Esophagus mucosa (tissue), 1 donor: Measurements from ENCODE around the gene NMNAT2. TPM values are rescaled to one million over a fixed set of nuclear protein-coding genes. Genes with fewer than 3 reads are reported as not detected.
"Not testable (repeated sequence)": the region's sequence is repeated elsewhere in the genome, so short reads cannot be mapped to it uniquely, and the experiment has no call there.

Experiments used
- ATAC-seq: fragments of 200-7000 bp; cut with Tn5 transposase; one replicate; pipeline ENCODE4 v1.9.1; 2020
- total RNA-seq: library from RNA; stranded (reverse); gene quantifications from one replicate; pipeline ENCODE4 v1.2.4, GENCODE V29; 2023
- donor health status: DM: yes; HTN: yes; CAD: no.

NMNAT2 gene
- total RNA-seq, 1 donor from 2014 or later = 0.04 TPM

GRCh38 chr1:183255073-183255472 is 163.1 kb downstream of the NMNAT2 start:
- ATAC-seq = no peak

DNA sequence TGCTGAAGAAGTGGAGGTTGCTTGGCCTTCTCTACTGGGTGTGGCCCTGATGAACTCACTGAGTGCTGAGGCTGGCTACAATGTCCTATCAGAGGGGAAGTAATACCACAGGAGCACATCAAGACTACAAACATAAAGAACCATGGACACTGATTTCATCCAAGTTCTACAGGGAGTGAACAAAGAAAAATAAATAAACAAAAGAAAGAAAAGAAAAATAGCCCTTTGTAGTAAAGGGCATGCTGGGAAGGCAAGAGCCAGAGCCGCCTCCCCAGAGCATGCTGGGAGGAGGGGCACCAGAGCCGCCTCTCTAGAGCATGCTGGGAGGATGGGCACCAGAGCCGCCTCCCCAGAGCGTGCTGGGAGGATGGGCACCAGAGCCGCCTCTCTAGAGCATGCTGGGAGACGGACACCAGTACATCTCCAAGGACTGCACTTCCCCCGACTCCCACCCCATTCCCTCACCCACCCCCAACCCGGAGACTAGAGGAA is 166.2 kb downstream of the NMNAT2 start:
- ATAC-seq = no peak

DNA sequence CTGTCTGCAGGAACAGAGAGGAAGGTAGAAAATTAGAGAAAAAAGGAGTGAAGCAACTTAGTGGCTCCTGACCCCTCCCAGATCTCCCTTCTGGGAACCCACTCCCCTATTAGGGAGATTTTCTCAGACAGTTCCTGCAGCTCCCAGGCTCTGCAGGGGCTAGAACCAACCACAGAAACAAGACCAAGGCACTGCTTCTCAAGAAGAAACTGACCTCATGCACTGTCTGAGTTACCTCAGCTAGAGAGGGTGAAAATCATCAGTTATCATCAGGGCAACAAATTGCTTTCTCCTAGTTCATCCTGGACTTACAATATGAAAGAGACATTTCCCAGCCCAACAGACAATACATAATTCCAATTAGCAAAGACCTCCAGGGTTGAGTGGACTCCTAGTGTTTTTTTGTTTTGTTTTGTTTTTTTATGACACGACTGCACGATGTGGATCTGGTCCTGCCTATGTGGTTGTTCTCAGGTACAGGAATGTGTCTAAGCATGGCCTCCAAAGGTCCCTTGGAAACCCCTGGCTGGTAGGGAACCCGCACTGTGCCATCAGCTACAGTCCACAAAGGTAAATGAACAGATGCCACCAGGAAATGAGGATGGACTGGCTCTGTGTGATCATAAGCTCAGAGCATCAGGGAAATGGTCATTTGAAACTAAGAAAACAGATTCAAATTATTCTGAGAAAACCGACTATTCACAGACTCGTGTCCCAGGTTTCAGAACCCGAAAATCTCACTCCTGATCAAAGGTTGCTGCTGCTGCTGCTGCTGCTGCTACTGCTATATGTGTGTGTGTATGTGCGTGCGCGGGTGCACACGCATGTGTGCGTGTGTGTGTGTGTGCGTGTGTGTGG is 166.8 kb downstream of the NMNAT2 start:
- ATAC-seq = no peak

DNA sequence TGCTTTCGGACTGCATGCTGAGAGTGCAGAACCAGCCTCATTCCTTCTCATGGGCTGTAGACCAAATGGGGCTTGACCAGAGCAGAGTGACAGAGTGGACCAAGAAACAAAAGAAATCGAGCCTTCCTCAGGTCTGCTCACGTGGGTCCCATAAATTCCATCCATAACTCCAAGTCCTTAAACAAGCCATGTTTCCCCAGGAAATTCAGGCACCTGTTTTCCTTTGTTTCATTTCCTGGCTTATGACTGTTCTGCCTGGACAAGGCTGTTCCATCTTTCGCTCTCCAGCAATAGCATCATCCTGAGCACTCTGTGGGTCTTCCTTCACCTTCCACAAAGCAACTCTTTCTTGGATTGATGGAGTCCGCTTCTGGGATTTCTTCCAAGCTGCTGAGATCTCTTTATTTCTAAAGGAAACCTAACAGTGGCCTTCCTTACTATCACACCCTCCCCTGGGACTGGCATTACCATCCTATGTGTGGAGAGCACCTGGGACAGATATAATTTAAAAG is 168.2 kb downstream of the NMNAT2 start:
- ATAC-seq = no peak

- ATAC-seq = no peak
Measured at GRCh38 chr1:183248989-183249691, 169.0 kb downstream of the NMNAT2 start.

GRCh38 chr1:183247931-183248330 is 170.2 kb downstream of the NMNAT2 start:
- ATAC-seq = no peak

GRCh38 chr1:183247484-183247883 is 170.7 kb downstream of the NMNAT2 start:
- ATAC-seq = no peak

DNA sequence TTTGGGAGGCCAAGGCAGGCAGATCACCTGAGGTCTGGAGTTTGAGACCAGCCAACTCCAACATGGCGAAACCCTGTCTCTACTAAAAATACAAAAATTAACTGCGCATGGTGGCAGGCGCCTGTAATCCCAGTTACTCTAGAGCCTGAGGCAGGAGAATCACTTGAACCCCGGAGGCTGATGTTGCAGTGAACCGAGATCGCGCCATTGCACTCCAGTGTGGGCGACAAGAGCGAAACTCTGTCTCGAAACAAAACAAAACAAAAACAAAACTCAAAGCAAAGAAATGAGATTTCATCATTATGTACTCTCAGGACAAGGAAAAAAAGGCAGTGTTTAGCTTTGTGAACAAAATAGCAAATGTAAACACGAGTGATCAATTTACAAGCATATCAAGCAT is 171.1 kb downstream of the NMNAT2 start:
- no peak for ATAC-seq

GRCh38 chr1:183246436-183246835 is 171.7 kb downstream of the NMNAT2 start:
- ATAC-seq = no peak

- ATAC-seq = no peak
Measured at GRCh38 chr1:183245357-183245756, 172.8 kb downstream of the NMNAT2 start.

DNA sequence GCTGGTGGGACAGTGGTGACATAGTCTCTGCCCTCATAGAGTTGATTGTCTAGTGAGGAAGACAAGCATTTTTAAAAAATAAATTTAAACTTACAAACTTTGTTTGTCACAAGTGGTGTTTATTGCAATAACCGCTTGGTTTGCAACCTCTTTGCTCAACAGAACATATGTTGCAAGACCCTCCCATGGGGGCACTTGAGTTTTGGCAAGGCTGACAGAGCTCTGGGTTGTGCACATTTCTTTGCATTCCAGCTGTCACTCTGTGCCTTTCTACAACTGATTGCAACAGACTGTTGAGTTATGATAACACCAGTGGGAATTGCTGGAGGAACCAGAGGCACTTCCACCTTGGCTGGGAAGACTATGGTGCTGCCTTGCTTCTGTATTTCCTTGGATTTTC is 173.7 kb downstream of the NMNAT2 start:
- no peak for ATAC-seq

GRCh38 chr1:183243161-183244050 is 174.8 kb downstream of the NMNAT2 start:
- ATAC-seq = no peak

- ATAC-seq = no peak
Measured at GRCh38 chr1:183242556-183242955, 175.6 kb downstream of the NMNAT2 start.

DNA sequence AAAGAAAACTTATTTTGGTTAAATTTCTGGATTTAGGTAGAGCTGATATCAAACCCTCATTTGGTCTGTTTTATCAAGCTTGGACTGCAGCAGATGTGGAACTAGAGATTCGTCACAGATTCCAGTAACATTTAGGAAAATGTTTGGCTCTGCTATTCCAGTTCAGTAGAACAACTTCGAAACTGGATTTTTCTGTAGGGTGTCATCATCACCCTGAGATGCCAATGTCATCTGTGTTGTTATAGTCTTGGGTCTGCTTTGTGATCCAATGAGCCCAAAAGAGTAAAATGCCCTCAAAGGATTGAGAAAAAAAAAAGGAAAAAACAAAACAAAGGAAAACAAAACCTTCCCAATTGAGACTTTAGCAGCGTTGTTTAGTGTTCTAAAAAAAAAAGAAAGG is 176.7 kb downstream of the NMNAT2 start:
- ATAC-seq = no peak

- ATAC-seq = not testable (repeated sequence)
Measured at GRCh38 chr1:183240853-183241252, 177.3 kb downstream of the NMNAT2 start.

DNA sequence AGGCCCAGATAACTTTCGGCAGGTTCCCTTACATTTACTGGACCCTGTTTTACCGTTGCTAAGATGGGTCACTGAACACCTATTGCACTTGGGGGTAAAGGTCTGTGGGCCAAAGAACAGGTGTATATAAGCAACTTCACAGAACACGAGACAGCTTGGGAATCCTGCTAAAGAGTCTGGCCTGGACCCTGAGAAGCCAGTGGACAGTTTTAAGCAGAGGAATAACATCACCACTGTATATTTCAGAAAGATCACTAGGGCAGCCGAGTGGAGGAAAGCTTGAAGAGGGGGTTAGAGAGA is 177.7 kb downstream of the NMNAT2 start:
- no peak for ATAC-seq

GRCh38 chr1:183239793-183240525 is 178.2 kb downstream of the NMNAT2 start:
- no peak for ATAC-seq

DNA sequence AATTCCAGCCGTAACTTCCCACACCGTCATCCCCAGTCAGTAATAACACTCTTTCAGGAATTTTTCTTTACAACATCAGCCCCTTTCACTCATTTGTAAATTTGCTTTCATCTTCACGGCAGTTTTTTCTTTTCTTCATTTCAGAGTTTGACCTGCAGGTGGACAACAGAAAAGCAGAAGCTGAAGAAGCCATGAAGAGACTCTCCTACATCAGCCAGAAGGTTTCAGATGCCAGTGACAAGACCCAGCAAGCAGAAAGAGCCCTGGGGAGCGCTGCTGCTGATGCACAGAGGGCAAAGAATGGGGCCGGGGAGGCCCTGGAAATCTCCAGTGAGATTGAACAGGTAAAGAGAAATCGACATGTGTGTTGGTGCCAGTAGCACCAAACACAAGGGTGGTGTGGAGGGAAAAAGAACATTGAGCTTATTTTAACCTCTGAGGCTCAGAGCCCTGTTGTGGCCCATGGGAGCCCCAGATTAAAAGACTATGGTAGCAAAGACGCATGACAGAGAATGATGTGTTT is 178.9 kb downstream of the NMNAT2 start:
- ATAC-seq = no peak

DNA sequence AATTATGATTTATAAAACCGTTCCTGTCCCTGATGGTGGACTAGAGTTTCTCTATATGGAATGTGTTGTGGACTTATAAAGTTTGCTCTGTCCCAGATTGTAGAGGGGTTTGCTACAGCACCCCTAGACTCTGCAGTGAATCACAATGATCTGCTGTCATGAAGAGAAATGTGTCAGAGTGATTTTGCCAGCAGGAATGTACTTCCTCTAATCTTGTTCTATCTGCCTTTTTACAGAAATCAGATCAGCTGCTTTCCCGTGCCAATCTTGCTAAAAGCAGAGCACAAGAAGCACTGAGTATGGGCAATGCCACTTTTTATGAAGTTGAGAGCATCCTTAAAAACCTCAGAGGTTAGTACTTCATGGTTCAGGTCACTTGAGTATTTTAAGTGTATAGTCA is 180.1 kb downstream of the NMNAT2 start:
- no peak for ATAC-seq

GRCh38 chr1:183237046-183237445 is 181.1 kb downstream of the NMNAT2 start:
- no peak for ATAC-seq

DNA sequence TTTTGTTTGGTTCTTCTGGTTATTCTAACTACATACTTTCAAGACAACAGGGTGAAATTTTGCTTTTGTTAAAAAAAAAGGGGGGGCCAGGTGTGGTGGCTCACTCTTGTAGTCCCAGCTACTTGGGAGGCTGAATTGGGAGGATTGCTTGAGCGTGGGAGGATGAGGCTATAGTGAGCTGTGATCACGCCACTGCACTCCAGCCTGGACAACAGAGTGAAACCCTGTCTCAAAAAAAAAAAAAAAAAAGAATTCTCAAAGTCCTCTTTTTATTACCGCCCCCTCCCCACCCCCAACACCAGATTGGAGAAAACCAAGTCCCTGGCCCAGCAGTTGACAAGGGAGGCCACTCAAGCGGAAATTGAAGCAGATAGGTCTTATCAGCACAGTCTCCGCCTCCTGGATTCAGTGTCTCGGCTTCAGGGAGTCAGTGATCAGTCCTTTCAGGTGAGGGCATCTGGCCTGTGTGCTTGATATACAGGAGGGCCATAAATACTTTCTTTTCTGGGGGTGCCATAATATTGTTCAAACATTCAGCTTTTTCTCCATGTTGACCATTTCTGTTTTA is 181.9 kb downstream of the NMNAT2 start:
- ATAC-seq = no peak
